Parathyroid adenoma (tissue), 2 donors: ENCODE data around the gene GALR3.

Experiments
- H2AFZ ChIP-seq: fragments of 300-600 bp; sonication (generic); one replicate; pipeline ENCODE4 v1.7.0; 2017; ENCODE audit warnings: antibody characterized with exemption, mild to moderate bottlenecking
- H3K27ac ChIP-seq: fragments of 300-600 bp; sonication (generic); one replicate; pipeline ENCODE4 v1.7.0; 2017
- H3K27me3 ChIP-seq: fragments of 300-600 bp; sonication (generic); one replicate; pipeline ENCODE4 v1.7.0; 2017; ENCODE audit warnings: low read length; ENCODE audit not compliant: control insufficient read depth, insufficient read depth
- H3K36me3 ChIP-seq: fragments of 300-600 bp; sonication (generic); one replicate; pipeline ENCODE4 v1.7.0; 2017; ENCODE audit warnings: low read length; ENCODE audit not compliant: control insufficient read depth, insufficient read depth
- H3K4me1 ChIP-seq: fragments of 300-600 bp; sonication (generic); one replicate; pipeline ENCODE4 v1.7.0; 2017; ENCODE audit warnings: control low read depth
- H3K4me2 ChIP-seq: fragments of 300-600 bp; sonication (generic); one replicate; pipeline ENCODE4 v1.7.0; 2017; ENCODE audit warnings: low read length
- H3K4me3 ChIP-seq: fragments of 300-600 bp; sonication (generic); one replicate; pipeline ENCODE4 v1.7.0; 2017; ENCODE audit warnings: low read depth, low read length
- H3K79me2 ChIP-seq: fragments of 300-600 bp; sonication (generic); one replicate; pipeline ENCODE4 v1.7.0; 2017; ENCODE audit warnings: control low read depth
- H3K9ac ChIP-seq: fragments of 300-600 bp; sonication (generic); one replicate; pipeline ENCODE4 v1.7.0; 2017; ENCODE audit warnings: mild to moderate bottlenecking
- H3K9me3 ChIP-seq: fragments of 300-600 bp; sonication (generic); one replicate; pipeline ENCODE4 v1.7.0; 2017; ENCODE audit warnings: low read length; ENCODE audit not compliant: control insufficient read depth
- TF ChIP-seq, protein P1 (sequence below): fragments of 300-600 bp; sonication (generic); IDR thresholded peaks from one replicate; pipeline ENCODE4 v1.7.0; 2017; ENCODE audit warnings: antibody characterized with exemption, mild to moderate bottlenecking
- donor health status: primary hyperparathyroidism.

The GALR3 gene

GRCh38 chr22:37822079-37822833 lies 926 bp upstream of the GALR3 start:
- Histone ChIP-seq H3K4me2 (no peak overlapping the region), H3K4me3 (no peak overlapping the region), H3K27ac (no peak overlapping the region), H3K36me3 (no peaks in the 10 kb centered on the region), H2AFZ (no peak overlapping the region), H3K9ac (no peak overlapping the region), H3K27me3 (no peaks in the 10 kb centered on the region), H3K4me1 (no peaks in the 10 kb centered on the region), H3K9me3 (no peaks in the 10 kb centered on the region), H3K79me2 (no peaks in the 10 kb centered on the region)
- TF ChIP-seq, protein P1, sequence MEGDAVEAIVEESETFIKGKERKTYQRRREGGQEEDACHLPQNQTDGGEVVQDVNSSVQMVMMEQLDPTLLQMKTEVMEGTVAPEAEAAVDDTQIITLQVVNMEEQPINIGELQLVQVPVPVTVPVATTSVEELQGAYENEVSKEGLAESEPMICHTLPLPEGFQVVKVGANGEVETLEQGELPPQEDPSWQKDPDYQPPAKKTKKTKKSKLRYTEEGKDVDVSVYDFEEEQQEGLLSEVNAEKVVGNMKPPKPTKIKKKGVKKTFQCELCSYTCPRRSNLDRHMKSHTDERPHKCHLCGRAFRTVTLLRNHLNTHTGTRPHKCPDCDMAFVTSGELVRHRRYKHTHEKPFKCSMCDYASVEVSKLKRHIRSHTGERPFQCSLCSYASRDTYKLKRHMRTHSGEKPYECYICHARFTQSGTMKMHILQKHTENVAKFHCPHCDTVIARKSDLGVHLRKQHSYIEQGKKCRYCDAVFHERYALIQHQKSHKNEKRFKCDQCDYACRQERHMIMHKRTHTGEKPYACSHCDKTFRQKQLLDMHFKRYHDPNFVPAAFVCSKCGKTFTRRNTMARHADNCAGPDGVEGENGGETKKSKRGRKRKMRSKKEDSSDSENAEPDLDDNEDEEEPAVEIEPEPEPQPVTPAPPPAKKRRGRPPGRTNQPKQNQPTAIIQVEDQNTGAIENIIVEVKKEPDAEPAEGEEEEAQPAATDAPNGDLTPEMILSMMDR = no peak

GRCh38 chr22:37824674-37825641 lies 1.8 kb downstream of the GALR3 start:
- no peaks in the 10 kb centered on the region for H3K9me3 ChIP-seq
- H3K4me1 ChIP-seq = no peaks in the 10 kb centered on the region
- H3K79me2 ChIP-seq = no peaks in the 10 kb centered on the region
- H3K27ac ChIP-seq = no peak overlapping the region
- no peak overlapping the region for H2AFZ ChIP-seq
- H3K27me3 ChIP-seq = no peaks in the 10 kb centered on the region
- no peak overlapping the region for H3K9ac ChIP-seq
- no peaks in the 10 kb centered on the region for H3K36me3 ChIP-seq
- H3K4me2 ChIP-seq = no peak overlapping the region
- TF ChIP-seq, protein P1 = no peak
- no peak overlapping the region for H3K4me3 ChIP-seq

- H3K79me2 ChIP-seq = no peaks in the 10 kb centered on the region
- H3K9me3 ChIP-seq = no peaks in the 10 kb centered on the region
- no peak overlapping the region for H3K4me2 ChIP-seq
- H3K4me3 ChIP-seq = no peak overlapping the region
- no peaks in the 10 kb centered on the region for H3K27me3 ChIP-seq
- H3K4me1 ChIP-seq = no peaks in the 10 kb centered on the region
- no peak overlapping the region for H3K9ac ChIP-seq
- H3K36me3 ChIP-seq = no peaks in the 10 kb centered on the region
- no peak overlapping the region for H3K27ac ChIP-seq
- TF ChIP-seq, protein P1 = no peak
- H2AFZ ChIP-seq = no peak overlapping the region
These were observed 3.9 kb downstream of the GALR3 start for GRCh38 chr22:37827056-37827455.

DNA sequence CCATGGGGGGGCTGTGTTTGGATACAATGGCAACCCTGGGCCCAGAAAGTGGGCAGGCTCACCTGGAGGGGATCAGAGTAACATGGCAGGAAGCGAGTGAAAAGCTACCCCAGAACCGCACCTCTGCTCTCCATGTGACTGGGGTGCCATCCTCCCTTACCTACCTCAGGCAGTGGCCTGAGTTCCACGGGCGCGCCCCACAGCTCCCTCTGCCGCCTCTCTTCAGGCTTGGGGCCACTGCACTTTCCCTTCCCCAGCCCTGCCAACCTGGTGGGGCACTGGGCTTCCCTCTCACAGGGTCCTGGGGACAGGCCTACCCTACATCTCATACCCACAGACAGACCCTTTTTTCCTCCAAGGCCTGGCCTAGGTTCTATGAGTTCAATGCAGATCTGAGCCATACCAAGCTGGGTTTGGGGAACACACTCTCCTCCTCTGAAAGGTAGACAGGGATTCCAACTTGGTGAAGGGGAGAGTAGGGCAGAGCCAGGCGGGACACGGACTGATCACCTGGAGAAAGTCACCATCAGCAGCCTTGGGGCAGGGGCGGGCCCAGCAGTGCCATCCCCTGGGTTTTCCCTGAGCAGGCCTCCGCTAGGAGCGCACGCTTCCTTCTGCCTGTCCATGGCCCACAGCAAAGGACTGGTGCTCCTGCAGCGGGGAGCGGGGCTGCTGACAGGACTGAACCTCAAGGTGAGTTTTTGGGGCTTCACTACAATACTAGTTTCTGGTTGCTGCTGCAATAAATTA lies 7.1 kb downstream of the GALR3 start:
- Histone ChIP-seq H3K27me3 (no peaks in the 10 kb centered on the region), H3K27ac (no peak overlapping the region), H3K9me3 (no peaks in the 10 kb centered on the region), H2AFZ (no peak overlapping the region), H3K36me3 (no peaks in the 10 kb centered on the region), H3K4me1 (no peaks in the 10 kb centered on the region), H3K79me2 (no peaks in the 10 kb centered on the region), H3K4me2 (no peak overlapping the region), H3K9ac (no peak overlapping the region), H3K4me3 (no peak overlapping the region)
- TF ChIP-seq, protein P1 = no peak
